Measurements from ENCODE around the gene USP6NL.

Gene USP6NL

GRCh38 chr10:11594589-11595394 is 16.7 kb downstream of the USP6NL start:
- no peak for DNase-seq (ENCODE audit: low read depth in 1 of 2, low spot score in 1 of 2)

GRCh38 chr10:11593612-11594011 is 17.8 kb downstream of the USP6NL start:
- DNase-seq (ENCODE audit: low read depth in 1 of 2, low spot score in 1 of 2) = no peak

DNA sequence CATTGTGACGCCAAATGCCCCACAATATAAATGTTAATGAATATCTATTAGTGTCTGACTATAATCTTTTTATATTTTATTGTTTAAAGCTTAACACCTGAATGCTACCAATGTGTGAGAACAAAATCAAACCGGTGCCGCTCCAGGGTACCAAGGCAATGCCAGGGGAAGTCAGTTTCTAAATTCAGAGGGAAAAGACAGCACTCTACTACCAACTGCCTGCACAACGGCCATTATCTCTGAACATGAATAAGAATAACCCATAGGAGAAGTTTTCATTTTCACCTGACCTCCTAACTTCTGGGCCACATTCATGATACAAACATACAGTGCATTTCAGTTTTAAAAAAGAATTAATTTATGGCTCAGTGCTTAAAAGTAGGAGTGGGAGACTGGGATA is 21.7 kb downstream of the USP6NL start:
- no peak for DNase-seq (ENCODE audit: low read depth in 1 of 2, low spot score in 1 of 2)

GRCh38 chr10:11588873-11589574 is 22.4 kb downstream of the USP6NL start:
- DNase-seq (ENCODE audit: low read depth in 1 of 2, low spot score in 1 of 2) = no peak

DNA sequence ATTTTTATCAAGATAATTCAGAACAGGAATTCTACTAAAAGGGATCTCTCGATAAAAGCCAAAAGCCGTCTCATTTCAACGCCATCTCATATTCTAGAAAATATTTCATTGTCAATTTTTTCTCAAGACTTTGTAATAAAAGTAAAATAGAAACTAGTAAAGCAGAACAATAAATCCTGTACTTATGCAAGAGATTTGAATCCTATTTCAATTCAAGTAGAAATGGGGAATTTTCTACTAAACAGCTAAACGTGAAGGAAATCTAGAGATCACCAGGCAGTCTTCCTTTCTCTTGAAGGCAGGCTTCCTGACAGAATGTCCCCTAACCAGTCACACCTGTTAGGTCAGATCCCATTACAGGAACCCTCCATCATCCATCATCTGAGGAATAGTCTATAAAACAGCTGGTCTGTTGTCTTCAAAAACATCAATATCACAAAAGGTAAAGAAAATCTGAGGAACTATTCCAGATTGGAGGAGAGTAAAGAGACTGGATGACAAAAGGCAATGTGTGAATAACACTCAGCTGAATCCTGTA is 23.7 kb downstream of the USP6NL start:
- DNase-seq (ENCODE audit: low read depth in 1 of 2, low spot score in 1 of 2) = no peak

GRCh38 chr10:11586170-11586569 is 25.3 kb downstream of the USP6NL start:
- DNase-seq (ENCODE audit: low read depth in 1 of 2, low spot score in 1 of 2) = no peak

- DNase-seq (ENCODE audit: low read depth in 1 of 2, low spot score in 1 of 2) = no peak
Observed at GRCh38 chr10:11581213-11581612, 30.2 kb downstream of the USP6NL start.

DNA sequence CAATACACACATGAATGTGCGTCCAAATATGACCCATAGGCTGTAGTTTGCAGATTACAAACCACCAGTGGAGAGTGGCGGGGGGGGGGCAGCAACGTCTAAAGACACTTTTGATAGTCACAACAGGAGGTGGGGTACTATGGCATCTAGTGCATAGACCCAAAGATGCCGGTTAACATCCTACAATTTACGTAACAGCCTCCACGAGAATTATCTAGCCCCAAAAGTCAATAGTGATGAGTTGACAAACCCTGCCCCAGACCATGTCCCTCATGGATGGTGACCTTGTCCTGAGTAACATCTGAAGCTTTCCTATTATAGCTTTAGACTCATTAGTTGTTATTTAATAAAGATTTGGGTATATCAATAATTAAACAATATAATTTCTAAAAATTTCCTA is 31.6 kb downstream of the USP6NL start:
- DNase-seq (ENCODE audit: low read depth in 1 of 2, low spot score in 1 of 2) = no peak

GRCh38 chr10:11578802-11579255 is 32.6 kb downstream of the USP6NL start:
- DNase-seq (ENCODE audit: low read depth in 1 of 2, low spot score in 1 of 2) = peak in 1 of 2 donors; percentile 2

GRCh38 chr10:11576092-11576809 is 35.2 kb downstream of the USP6NL start:
- no peak for DNase-seq (ENCODE audit: low read depth in 1 of 2, low spot score in 1 of 2)

DNA sequence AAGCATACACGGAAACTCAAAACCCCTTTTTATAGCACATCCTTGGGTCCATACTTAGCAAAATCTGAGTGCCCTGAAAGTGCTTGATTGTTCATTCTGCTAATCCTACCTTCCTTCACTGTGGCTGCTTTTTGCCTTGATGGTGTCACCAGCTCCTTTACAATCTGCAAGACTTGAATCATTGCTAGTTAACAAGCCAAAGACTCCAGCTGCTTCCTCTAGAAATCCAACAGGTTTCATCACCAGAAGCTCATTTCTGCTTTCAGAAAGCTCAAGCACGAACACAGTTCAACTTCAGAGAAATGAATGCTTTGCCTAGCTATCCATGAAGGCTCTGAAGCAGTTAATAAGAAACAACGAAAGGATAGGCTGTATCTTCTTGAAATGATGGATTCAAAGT is 38.0 kb downstream of the USP6NL start:
- no peak for DNase-seq (ENCODE audit: low read depth in 1 of 2, low spot score in 1 of 2)

DNA sequence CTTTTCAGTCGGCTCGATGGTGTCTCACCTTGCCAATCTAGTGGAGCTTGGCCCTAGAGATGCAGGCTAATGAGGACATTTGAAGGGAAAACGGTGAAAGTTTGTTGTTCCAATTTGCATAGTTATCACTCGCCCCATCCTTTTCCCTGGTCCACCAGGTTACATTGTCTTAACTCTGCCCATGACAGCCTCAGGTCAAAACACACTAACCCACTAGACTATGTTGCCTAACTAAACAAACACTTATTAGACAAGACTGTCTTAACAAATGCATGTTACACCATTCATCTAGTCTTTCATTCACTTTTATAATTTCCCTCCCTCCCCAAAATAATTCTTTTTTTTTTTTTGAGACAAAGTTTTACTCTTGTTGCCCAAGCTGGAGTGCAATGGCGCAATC is 40.7 kb downstream of the USP6NL start:
- no peak for DNase-seq (ENCODE audit: low read depth in 1 of 2, low spot score in 1 of 2)

GRCh38 chr10:11569471-11569870 is 42.0 kb downstream of the USP6NL start:
- DNase-seq (ENCODE audit: low read depth in 1 of 2, low spot score in 1 of 2) = no peak

GRCh38 chr10:11568578-11568977 is 42.9 kb downstream of the USP6NL start:
- no peak for DNase-seq (ENCODE audit: low read depth in 1 of 2, low spot score in 1 of 2)

DNA sequence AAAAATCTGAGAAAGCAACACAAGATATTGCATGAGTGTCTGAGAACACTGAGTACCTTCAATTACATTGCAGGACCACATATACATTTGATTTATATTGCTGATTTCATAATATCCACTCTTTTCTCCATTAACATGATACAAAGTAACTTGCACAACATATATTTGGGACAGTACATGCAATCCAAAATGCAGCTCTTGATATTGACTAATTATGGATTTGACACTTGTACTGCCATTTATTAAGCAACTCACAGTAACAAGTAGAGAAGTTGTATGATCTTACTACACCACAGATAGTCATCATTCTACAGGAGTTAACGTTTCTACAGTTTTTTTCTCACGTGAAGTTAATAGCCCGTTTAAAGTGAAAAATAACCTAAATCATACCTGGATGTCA is 46.7 kb downstream of the USP6NL start:
- DNase-seq (ENCODE audit: low read depth in 1 of 2, low spot score in 1 of 2) = no peak

DNA sequence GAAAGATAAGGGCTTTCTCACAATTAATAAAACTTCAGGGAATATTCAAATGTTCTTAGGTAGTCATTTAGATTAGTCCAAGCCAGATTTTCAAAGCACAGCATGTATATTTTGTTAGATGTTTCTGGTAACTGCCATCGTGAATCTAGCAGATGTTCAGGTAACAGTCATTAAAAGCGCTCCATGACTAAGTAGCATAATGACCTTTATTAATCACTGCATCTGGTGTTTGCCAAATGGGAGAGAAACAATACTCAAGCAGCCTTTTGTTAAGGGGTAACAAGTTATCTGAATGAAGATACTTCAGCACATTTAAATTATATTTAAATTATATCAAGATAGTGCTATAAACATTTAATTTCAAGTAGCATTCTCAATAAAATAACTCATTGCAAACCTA is 47.5 kb downstream of the USP6NL start:
- no peak for DNase-seq (ENCODE audit: low read depth in 1 of 2, low spot score in 1 of 2)

DNA sequence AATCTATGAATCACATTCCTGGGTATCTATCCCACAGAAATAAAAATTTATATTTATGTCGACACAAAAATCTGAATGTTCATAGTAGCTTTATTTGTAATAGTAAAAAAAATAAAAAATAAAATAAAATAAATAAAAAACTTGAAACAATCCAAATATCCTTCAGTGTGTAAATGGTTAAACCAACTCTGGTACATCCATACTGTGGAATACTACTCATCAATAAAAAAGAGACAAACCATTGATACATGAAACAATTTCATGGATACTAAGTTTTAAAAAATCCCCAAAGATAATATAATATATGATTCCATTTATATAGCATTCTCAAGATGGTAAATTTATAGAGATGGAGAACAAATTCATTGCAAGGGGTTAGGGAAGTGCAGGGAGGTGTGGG is 48.6 kb downstream of the USP6NL start:
- no peak for DNase-seq (ENCODE audit: low read depth in 1 of 2, low spot score in 1 of 2)

- no peak for DNase-seq (ENCODE audit: low read depth in 1 of 2, low spot score in 1 of 2)
Observed at GRCh38 chr10:11560076-11560709, 51.3 kb downstream of the USP6NL start.

- DNase-seq (ENCODE audit: low read depth in 1 of 2, low spot score in 1 of 2) = no peak
Observed at GRCh38 chr10:11557967-11558366, 53.5 kb downstream of the USP6NL start.

GRCh38 chr10:11557513-11557912 is 53.9 kb downstream of the USP6NL start:
- DNase-seq (ENCODE audit: low read depth in 1 of 2, low spot score in 1 of 2) = no peak

DNA sequence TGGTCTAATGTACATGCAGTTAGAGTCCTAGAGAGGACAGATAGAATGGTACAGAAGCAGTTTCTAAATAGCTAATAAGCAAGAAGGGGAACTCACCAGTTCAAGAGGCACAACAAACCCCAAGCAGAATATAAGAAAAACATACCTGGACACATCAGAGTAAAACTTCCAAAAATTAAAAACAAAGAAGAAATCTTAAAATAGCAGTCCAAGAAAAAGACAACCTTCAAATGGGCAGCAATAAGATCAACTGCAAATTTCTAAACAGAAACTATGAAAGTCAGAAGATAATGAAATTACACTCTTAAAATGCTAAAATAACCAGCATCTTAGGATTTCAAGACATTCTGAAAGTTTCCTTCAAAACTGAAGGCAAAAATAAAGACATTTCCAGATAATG is 55.9 kb downstream of the USP6NL start:
- no peak for DNase-seq (ENCODE audit: low read depth in 1 of 2, low spot score in 1 of 2)

All from activated T-helper 1 cell treated with anti-CD3 and anti-CD28 coated beads, Interleukin-2, amount 50 U/mL, for 16 hours (primary cell).